HG03575 (cell line): Measurements from ENCODE around the gene PIGX.
"Not testable (repeated sequence)": the region's sequence is repeated elsewhere in the genome, so short reads cannot be mapped to it uniquely, and the experiment has no call there.

Source experiments
- ATAC-seq: cut with Tn5 transposase; IDR thresholded peaks from one replicate; pipeline ENCODE4 v1.9.1; 2021; ENCODE audit not compliant: unreplicated experiment, insufficient number of reproducible peaks, low FRiP score; ENCODE audit errors: extremely low read depth

Gene PIGX

DNA sequence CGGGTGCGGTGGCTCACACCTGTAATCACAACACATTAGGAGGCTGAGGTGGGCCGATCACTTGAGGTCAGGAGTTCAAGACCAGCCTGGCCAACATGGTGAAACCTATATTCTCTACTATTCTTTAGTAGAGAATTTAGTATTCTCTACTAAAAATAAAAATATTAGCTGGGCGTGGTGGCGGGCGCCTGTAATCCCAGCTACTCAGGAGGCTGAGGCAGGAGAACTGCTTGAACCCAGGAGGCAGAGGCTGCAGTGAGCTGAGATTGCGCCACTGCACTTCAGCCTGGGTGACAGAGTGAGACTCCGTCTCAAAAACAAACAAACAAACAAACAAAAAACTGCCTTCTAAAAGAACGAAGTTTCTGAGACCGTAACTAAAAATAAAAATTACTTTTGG is 31.4 kb downstream of the PIGX start:
- ATAC-seq: not testable (repeated sequence)

DNA sequence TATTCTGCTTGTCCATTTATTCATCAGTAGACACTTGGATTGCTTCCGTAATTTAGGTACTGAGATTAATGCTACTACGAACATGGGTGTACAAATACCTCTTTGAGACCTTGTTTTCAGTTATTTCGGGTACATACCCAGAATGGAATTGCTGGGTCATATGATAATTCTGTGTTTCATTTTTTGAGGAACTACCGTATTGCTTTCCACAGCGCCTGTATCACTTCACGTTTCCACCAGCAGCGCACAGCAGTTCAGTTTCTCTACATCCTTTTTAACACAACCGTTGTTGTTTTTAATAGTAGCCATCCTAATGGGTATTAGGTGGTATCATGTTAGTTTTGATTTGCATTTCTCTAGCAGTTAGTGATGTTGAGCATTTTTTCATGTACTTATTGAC is 36.9 kb downstream of the PIGX start:
- no peak for ATAC-seq

DNA sequence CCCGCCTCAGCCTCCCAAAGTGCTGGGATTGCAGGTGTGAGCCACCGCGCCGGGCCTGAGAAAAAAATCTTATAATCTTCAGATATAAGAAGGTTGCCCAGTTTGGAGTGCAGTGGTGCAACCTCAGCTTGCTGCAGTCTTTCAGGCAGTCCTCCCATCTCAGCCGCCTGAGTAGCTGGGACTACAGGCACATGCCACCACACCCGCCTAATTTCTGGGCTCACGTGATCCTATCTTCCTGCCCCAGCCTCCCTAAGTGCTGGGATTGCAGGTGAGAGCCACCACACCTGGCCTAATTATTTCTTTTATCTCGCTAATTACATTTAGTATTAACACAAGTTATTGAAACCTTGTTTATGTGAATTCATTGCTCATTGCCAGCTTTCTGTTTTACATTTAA is 41.0 kb downstream of the PIGX start:
- ATAC-seq: no peak

DNA sequence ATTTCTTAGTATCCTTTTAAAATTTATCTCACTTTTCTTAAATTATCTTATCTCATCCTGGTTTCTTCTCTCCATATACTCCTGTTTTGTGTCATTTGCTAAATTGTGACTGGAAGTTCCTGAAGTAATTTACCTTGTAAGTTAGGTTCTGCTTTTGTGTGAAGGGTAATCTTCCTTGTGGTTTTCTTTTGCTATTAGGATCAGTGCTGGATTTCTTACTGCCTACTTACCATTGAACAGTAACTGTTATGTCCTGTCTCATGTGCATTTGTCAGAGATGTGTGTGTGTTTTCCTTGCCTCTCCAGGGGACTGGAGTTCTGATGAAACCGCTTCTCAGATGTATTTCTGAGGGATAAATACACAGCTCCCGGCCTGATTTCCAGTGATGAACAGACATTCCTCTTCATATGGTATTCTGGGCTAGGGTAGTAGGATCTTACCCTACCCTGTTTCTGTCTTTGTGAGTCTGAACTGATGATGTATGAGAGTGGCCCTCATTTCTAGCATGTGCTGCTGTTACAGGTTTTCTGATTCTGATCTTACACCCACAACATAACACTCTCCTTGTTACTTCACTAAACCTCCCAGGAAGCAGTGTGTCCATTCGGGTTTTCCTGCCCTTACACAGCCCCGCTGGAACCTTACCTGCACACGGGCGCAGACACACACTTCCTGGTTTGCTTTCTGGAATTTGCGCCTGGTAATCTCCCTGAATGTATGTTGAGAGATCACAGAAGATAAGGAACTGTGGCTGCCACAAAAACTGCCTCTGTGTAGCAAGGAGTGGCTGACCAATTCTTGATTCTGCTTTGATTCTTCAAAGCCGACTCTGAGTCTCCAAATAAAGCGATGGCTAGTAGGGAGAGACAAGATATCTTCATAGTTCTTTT is 42.2 kb downstream of the PIGX start:
- ATAC-seq: no peak

DNA sequence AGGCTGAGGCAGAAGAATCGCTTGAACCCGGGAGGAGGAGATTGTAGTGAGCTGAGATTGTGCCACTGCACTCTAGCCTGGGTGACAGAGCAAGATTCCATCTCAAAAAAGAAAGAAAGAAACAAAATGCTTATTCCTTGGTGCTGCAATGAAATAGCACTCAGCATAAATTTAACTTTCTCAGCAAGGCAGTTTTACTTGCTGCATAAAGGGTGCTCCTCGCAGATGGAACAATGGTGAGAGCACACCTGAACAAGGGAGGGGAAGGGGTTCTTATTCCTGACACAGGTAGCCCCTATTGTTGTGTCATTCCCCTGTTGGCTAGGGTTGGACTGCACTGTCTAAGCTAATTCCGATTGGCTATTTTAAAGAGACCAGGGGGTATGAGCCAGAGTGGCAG is 44.6 kb downstream of the PIGX start:
- ATAC-seq: no peak

DNA sequence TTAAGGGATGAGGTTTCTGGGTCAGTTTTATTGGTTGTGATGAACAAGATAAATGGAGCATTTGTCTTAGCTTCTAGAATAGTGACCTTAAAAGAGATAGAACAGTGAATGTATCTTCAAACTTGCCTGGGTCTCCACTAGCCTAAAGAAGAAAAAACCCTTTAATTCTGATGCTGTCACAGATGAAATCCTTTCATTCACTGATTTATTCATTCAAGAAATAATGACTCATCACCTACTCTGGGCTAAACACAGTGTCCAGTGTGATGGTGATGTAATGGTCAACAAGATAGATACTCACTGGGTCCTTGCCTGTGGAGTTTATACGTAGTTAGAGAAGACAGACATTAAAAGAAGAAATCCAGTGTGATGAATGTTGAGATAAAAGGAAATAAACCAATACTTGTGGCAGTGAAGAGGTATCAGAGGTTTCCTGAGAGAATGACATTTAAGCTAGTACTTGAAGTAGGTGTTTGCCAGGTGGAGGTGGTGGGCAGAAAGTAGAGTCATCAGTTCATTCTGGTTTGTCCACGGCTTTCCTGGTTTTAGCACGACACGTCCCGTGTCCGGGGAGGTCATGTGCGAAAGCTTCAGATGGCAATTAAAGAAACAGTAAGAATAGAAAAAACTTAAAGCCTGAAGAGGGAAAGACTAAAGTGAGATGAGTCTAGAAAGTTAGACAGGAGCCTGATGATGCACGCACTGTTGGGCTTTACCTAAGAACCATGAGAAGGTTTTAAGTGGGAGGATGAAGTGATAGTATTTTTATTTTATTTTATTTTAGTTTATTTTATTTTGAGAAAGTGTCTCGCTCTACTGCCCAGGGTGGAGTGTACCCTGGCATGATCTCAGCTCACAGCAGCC is 45.9 kb downstream of the PIGX start:
- ATAC-seq: no peak

DNA sequence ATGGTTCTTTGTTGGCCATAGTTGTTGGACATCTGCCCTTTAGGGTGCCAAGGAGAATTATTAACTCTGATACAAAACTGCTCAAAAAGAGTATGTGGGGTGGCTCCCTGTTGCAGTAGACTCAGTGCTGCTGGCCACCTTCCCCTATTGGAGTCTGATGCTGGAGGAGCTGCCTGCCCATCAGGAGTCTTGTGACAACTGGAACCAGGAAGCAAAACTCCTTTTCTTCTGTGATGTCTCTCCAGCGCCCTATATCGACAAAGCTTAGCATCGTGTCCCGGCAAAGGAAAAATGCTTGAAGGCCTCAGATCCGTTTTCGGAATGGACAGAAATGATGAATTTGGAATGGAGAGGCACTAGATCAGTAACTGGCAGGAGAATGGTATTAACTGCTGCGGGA is 51.0 kb downstream of the PIGX start:
- ATAC-seq: no peak

DNA sequence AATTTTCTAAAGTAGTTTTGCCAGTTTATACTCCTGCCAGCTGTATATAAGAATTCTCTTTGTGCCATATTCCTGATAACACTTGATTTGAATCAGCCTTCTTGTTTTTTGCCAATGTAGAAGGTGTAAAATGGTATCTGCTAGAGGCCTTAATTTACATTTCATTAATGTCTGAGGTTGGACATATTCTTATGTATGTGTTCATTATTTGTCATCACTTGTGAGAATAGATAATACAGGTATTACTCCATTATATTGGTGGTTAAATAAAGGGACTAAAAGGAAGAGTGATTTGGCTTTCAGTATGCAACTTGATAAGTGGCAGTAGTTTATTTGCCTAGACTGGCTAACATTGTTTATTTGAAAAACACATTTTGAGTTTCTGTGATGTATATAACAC is 53.3 kb downstream of the PIGX start:
- no peak for ATAC-seq

DNA sequence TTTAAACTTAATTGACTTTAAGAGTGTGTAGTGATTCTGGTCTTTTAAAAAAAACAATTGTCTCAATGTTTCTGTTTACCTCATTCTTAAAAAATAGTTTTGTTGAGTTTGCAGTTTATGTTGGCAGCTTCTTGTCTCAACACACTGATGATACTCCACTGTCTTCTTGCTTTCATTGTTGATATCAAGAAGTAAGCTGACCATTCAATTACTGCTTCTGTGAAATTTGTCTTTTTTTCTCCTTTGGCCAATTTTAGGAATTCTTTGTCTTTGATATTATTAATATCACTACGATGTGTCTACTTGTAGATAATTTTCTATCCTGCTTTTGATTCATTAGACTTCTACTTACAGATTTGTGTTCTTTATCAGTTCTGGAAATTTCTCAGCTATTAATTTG is 58.9 kb downstream of the PIGX start:
- ATAC-seq: no peak

DNA sequence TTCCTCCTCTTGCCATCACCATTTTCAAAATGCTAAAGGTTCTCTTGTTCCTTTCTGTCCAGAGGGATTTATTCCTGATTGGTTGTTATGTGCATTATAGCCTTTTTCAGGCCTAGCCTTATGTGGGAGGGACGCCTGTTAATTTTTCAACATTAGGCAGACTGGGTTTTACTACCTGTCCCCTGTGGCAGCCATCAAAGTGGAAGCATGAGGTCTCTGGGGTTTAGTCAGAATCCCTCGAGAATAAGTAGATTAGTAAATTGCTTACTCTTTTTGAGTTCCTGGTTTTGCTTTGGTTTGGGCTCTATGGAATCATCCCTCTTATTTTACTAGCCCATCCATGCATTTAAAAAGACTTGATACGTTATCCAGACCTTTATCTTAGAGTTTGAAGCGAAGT is 59.9 kb downstream of the PIGX start:
- ATAC-seq: no peak

DNA sequence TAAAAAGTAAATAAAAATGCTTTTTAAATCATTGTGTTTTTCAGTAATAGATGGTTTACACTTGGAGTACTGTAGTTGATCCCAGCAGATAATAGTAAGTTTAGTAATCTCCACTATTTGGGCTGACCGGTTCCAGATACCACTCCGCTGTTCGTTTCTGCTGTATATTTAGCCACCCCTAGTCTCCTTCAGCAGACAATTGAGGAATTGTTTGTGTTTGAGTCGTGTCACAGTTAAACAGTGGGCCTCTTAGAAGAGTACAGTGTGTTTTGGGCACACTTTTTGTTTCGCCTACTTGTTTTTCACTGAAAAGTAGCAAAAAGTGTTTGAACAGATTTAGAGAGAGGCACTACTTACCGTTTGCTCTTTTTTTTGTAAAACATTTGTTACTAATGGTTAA is 60.7 kb downstream of the PIGX start:
- ATAC-seq: no peak

DNA sequence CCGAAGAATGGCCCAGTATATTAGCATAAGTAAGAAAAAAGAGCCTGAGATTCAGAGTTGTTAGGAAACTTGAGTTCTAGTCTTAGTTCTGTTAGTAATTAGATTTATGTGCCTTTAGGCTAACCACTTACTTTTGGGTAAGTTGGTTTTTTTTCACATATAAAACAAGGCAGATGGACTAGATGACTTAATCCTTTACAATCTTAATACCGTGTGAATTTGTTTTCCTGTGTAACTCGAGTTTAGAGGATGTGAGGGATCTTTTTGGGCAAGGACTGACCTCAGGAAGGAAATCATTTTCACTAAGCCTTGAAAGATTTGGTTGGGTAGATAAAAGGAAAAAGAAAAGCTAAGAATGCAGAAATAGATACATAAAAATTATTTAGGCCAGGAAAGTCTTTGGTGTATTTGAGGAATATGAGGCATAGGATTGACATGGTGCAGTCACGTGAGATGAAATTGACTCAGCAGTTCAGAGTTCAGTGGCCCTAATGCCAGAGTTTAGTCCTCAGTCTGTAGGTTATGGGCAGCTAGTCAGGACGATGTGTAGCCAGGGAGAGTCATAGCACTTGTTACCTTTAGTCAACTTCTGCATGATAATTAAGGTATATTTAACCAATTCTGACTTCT is 62.1 kb downstream of the PIGX start:
- ATAC-seq: no peak

DNA sequence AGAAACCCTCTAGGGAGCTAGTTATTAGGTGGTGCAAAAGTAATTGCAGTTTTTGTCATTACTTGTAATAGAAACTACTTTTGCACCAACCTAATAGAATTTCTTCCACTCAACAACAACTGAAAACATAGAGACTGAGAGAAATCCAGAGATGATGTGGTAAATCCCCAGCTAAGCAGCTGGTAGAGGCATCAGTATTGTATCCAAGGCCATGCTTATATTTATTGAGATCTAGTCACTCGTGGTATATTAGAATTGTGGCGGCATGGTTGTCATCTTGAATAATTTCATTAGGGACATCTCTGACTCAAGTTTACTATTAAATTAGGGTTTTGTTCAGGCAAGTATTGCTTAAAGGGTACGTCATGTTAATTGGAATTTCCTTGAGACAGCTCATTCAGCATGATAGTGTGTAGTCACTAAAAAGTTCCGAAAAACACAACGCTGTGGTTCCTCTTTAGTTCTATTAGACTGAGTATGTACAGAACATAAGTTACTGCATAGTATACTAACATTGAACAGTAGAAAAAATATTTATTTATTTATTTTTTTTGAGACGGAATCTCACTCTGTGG is 62.8 kb downstream of the PIGX start:
- ATAC-seq: no peak

DNA sequence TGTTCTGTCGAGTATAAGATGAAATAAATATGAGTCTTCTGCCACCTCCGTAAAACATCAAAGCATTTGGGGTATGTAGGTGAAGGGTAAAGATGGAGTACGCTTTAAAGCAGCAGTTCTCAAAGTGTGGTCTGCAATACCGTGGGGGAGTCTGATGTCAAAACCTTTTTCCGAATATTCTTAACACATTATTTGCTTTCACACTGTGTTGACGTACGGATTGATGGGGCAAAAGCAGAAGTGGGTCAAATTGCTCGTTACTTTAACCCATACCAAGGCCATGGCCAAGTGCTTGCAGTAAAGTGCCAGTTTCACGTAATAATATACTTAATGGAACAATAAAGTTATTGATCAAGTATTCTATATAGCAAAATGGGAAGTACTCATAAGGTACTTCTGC is 63.8 kb downstream of the PIGX start:
- ATAC-seq: no peak

DNA sequence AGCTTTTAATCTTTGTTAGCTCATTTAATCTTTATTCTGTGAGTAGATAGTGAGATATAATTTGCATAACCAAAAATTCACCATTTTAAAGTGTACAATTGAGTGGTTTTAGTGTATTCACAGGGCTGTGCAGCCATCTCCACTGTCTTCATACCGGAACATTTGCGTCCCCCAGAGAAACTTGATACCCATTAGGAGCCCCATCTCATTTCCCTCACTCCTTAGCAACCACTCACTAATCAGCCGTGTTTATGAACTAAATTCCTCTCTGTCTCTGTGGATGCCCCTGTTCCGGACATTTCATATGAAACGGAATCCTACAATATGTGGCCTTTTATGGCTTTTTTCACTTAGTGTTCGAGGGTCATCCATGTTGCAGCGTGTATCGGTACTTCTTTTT is 65.7 kb downstream of the PIGX start:
- no peak for ATAC-seq

DNA sequence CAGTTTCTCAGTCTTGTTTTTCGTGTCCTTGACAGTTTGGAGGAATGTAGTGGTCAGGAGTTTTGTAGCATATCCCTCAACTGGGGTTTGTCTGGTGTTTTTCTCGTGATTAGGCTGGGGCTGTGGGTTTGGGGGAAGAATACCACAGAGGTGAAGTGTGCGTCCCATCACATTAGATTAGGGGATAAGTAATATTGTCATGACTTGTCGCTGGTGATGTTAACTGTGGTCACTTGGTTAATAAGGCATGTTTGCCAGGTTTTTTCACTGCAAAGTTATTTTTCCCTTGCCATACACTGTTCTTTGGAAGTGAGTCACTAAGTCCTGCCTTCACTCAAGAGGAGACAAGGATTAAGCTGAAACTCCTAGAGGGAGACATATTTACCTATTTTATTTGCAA is 66.6 kb downstream of the PIGX start:
- no peak for ATAC-seq

DNA sequence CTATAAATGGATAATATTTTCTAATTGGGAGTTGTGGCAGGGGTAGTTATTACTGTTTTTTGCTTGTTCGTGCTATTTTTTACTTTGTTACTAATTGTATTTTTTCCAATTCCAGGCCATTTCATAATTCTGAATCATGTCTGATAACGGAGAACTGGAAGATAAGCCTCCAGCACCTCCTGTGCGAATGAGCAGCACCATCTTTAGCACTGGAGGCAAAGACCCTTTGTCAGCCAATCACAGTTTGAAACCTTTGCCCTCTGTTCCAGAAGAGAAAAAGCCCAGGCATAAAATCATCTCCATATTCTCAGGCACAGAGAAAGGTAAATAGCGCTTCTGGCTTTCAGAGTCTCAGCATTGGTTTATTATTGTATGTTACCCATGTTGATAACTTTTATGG is 70.3 kb downstream of the PIGX start:
- ATAC-seq: no peak
